HG03060 (cell line): ENCODE data around the gene GAPT.

Source experiments
- ATAC-seq: cut with Tn5 transposase; IDR thresholded peaks from one replicate; pipeline ENCODE4 v1.9.1; 2021; ENCODE audit warnings: low read depth, moderate number of reproducible peaks; ENCODE audit not compliant: unreplicated experiment

Gene GAPT

GRCh38 chr5:58491216-58491892 lies at the start of gene GAPT:
Gene GAPT (plus strand): TSS chr5:58491435. CDS start chr5:58494537, 3,102 bp downstream.
- peak; percentile 65 for ATAC-seq

- no peak for ATAC-seq
Measured at GRCh38 chr5:58444805-58445204, 46.4 kb upstream of the GAPT start.

- ATAC-seq: no peak
Measured at GRCh38 chr5:58446024-58446423, 45.2 kb upstream of the GAPT start.

GRCh38 chr5:58447226-58447625 lies 44.0 kb upstream of the GAPT start:
- ATAC-seq: no peak

- no peak for ATAC-seq
Measured at GRCh38 chr5:58450018-58450417, 41.2 kb upstream of the GAPT start.

- ATAC-seq: no peak
Measured at GRCh38 chr5:58450811-58451629, 40.2 kb upstream of the GAPT start.

- ATAC-seq: no peak
Measured at GRCh38 chr5:58451732-58452565, 39.3 kb upstream of the GAPT start.

- no peak for ATAC-seq
Measured at GRCh38 chr5:58452566-58453258, 38.5 kb upstream of the GAPT start.

GRCh38 chr5:58453306-58453705 lies 37.9 kb upstream of the GAPT start:
- no peak for ATAC-seq

GRCh38 chr5:58454025-58454424 lies 37.2 kb upstream of the GAPT start:
- ATAC-seq: no peak

- no peak for ATAC-seq
Measured at GRCh38 chr5:58455066-58455465, 36.2 kb upstream of the GAPT start.

- no peak for ATAC-seq
Measured at GRCh38 chr5:58455480-58455879, 35.8 kb upstream of the GAPT start.

- no peak for ATAC-seq
Measured at GRCh38 chr5:58456026-58456425, 35.2 kb upstream of the GAPT start.

GRCh38 chr5:58456486-58456885 lies 34.7 kb upstream of the GAPT start:
- ATAC-seq: no peak

GRCh38 chr5:58457050-58457449 lies 34.2 kb upstream of the GAPT start:
- no peak for ATAC-seq

- ATAC-seq: no peak
Measured at GRCh38 chr5:58458141-58458742, 33.0 kb upstream of the GAPT start.

- ATAC-seq: no peak
Measured at GRCh38 chr5:58458743-58459145, 32.5 kb upstream of the GAPT start.

- ATAC-seq: no peak
Measured at GRCh38 chr5:58459146-58460001, 31.9 kb upstream of the GAPT start.
